Right lobe of liver (tissue), 4 donors: ENCODE data around the gene CCDC89.

ENCODE experiments used
- POLR2A ChIP-seq: fragments of 450-650 bp; IDR thresholded peaks from one replicate; pipeline ENCODE4 v1.6.1; 2017; ENCODE audit warnings: antibody characterized with exemption, mild to moderate bottlenecking
- TF ChIP-seq, protein P1 (sequence below), 4 donors: fragments of 200-600 bp in 3 of 4; fragments of 450-650 bp in 1 of 4; IDR thresholded peaks; one replicate each; pipeline versions ENCODE4 v1.5.1 to v1.8.0; 2016 to 2022; ENCODE audit warnings: antibody characterized with exemption in 4 of 4, mild to moderate bottlenecking in 2 of 4
- donor health status: DM: no; HTN: no; CAD: no.
- donor health status: DM: no; HTN: no; CAD: no.
- donor health status: DM: no; HTN: yes; CAD: no.

DNA sequence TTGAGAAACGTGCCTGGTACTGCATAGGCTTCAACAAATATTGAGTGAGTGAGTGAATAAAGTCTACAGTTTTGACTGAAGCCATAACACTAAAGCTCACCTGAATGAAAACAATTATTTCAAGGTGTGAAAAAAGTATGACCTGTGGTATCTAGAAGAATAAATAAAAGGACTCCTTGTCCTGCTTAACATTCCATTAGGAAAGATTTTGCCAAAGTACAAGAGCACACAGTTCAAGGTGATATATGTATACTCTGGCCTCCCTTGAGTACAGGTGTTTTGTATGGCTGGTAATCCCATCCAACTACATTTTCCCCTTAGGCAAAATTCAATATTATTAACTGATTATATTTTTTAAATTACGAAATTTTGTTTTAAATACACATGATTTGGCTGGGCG is 19.3 kb downstream of the CCDC89 start:
- TF ChIP-seq, protein P1, sequence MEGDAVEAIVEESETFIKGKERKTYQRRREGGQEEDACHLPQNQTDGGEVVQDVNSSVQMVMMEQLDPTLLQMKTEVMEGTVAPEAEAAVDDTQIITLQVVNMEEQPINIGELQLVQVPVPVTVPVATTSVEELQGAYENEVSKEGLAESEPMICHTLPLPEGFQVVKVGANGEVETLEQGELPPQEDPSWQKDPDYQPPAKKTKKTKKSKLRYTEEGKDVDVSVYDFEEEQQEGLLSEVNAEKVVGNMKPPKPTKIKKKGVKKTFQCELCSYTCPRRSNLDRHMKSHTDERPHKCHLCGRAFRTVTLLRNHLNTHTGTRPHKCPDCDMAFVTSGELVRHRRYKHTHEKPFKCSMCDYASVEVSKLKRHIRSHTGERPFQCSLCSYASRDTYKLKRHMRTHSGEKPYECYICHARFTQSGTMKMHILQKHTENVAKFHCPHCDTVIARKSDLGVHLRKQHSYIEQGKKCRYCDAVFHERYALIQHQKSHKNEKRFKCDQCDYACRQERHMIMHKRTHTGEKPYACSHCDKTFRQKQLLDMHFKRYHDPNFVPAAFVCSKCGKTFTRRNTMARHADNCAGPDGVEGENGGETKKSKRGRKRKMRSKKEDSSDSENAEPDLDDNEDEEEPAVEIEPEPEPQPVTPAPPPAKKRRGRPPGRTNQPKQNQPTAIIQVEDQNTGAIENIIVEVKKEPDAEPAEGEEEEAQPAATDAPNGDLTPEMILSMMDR (IDR thresholded peaks at IDR 0.05), result no peak
- no peak for TF ChIP-seq POLR2A
